Omental fat pad (tissue), 4 donors: Measurements from ENCODE around the gene EI24. TPM values are rescaled to one million over a fixed set of nuclear protein-coding genes. Genes with fewer than 3 reads are reported as not detected.

Source experiments
- ATAC-seq: fragments of 150-250 bp; one replicate; pipeline ENCODE4 v1.9.1; 2016; ENCODE audit warnings: mild to moderate bottlenecking, moderate library complexity; ENCODE audit not compliant: low FRiP score
- DNase-seq: peaks from one replicate; pipeline ENCODE4 v3.0.0-alpha.2; 2019; ENCODE audit warnings: low spot score
- CTCF ChIP-seq, 3 donors: fragments of 450-650 bp; IDR thresholded peaks; one replicate each; pipeline ENCODE4 v1.5.1; 2016 to 2017; ENCODE audit warnings: antibody characterized with exemption in 3 of 3, mild to moderate bottlenecking in 3 of 3, moderate library complexity in 2 of 3
- total RNA-seq, 4 donors: library from RNA; depleted of rRNA; stranded (reverse); fragments of >200 nt; gene quantifications; one replicate each; pipeline ENCODE4 v1.1.0, GENCODE V29; 2016

The EI24 gene
- total RNA-seq, 4 donors from 2014 or later, result 68.6 to 116 (median 85.5) TPM

- no peak for DNase-seq
- TF ChIP-seq CTCF (IDR thresholded peaks at IDR 0.05), result no peak
- no peak for ATAC-seq
These were observed 9.5 kb downstream of the EI24 start for GRCh38 chr11:125578783-125579182.

GRCh38 chr11:125579811-125580210 lies 10.5 kb downstream of the EI24 start:
- no peak for TF ChIP-seq CTCF (IDR thresholded peaks at IDR 0.05)
- ATAC-seq (no peak), DNase-seq (no peak)

DNA sequence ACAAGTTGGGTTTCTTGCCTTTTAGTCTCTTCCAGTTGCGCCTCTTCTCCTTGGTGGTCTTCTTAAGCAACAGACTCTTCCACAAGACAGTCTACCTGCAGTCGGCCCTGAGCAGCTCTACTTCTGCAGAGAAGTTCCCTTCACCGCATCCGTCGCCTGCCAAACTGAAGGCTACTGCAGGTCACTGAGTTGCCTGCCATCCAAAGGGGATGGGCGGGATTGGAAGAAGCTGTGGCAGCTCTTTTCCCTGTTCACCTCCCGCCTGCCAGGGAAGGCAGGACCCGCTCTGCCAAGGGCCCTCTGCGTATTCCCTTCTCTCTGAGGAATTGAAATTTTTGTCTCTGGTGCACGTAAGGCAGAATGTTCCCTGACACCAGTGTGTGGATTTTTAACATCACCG lies 14.2 kb downstream of the EI24 start:
- no peak for DNase-seq
- ATAC-seq, result no peak
- no peak for TF ChIP-seq CTCF (IDR thresholded peaks at IDR 0.05)

DNA sequence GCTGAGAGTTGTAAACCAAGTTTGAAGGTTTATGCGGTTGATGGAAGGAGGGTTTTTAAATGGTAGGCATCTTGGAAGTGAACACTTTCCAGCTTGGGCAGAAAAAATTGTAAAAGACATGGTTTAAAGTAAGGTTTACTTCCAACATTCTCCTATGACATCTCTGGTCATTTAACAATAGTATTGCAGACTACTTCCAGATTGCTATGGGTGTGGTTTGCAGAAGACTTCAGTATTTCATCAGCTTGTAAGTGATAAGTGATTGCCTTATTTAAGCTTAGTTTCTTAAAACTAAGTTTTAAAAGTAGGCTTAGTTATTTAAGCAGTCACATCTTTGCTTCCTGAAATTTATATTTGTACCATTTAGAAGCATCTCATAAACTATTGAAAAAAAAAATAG lies 16.2 kb downstream of the EI24 start:
- ATAC-seq (no peak), DNase-seq (no peak)
- TF ChIP-seq CTCF (IDR thresholded peaks at IDR 0.05), result no peak

- no peak for ATAC-seq
- no peak for DNase-seq
- TF ChIP-seq CTCF (IDR thresholded peaks at IDR 0.05), result no peak
These were observed 17.3 kb downstream of the EI24 start for GRCh38 chr11:125586623-125587022.

GRCh38 chr11:125587480-125587879 lies 18.2 kb downstream of the EI24 start:
- DNase-seq, result no peak
- ATAC-seq, result no peak
- TF ChIP-seq CTCF (IDR thresholded peaks at IDR 0.05), result no peak

DNA sequence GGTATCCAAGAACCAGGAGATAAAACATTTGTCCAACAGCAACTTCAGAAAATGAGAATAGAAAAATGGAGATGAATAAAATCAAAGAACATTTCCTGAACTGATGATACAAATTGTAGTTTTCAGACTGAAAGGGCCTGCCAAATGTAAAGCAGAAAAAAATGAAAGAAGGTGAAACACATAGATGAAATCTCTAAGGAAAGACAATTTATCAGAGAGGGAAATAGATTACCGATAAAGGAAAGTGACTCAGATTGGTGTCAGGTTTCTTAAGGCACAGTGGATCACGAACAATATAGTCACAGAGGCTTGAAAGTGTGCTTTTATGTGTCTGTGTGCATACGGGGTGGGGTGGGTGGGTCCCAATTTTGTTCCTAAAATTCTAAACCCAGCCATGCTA lies 19.2 kb downstream of the EI24 start:
- no peak for DNase-seq
- no peak for ATAC-seq
- no peak for TF ChIP-seq CTCF (IDR thresholded peaks at IDR 0.05)
